ENCODE data around the gene RFTN2. TPM values are rescaled to one million over a fixed set of nuclear protein-coding genes. Genes with fewer than 3 reads are reported as not detected.

RFTN2 gene
- total RNA-seq, 2 donors from 2014 or later = 0.55 TPM

- 95 to 100% methylated on average over 3 to 5 of the region's 5 CpGs for WGBS, 2 experiments (ENCODE audit: insufficient coverage in 1 of 2, insufficient read length in 1 of 2)
- Histone ChIP-seq H3K36me3 (ENCODE audit: control insufficient read depth, insufficient read depth, low read length) (peaks cover 19% of the 10 kb centered on the region), H3K9me3 (ENCODE audit: control insufficient read depth, low read length) (no peaks in the 10 kb centered on the region), H3K27ac (ENCODE audit: low read depth, low read length) (no peak overlapping the region), H3K4me1 (ENCODE audit: control insufficient read depth, insufficient read depth, low read length) (no peaks in the 10 kb centered on the region), H3K4me3 (ENCODE audit: low read length) (no peak overlapping the region), H3K9ac (ENCODE audit: extremely low read depth, low read length, poor library complexity, severe bottlenecking) (no peak overlapping the region), H3K27me3 (ENCODE audit: control insufficient read depth, insufficient read depth, low read length, poor library complexity, severe bottlenecking) (no peaks in the 10 kb centered on the region)
- Mint-ChIP-seq H3K4me1 (no peaks in the 10 kb centered on the region), H3K27ac (no peak overlapping the region), H3K27me3 (ENCODE audit: insufficient read depth) (no peaks in the 10 kb centered on the region), H3K36me3 (ENCODE audit: low read depth) (peaks cover 49% of the 10 kb centered on the region), H3K4me3 (no peak overlapping the region), H3K9me3 (peaks cover 16% of the 10 kb centered on the region)
- no peak for TF ChIP-seq CTCF (conservative IDR thresholded peaks at IDR 0.05)
- DNase-seq = no peak
Measured at GRCh38 chr2:197559681-197560080, 115.7 kb downstream of the RFTN2 start.

- H3K27ac ChIP-seq (ENCODE audit: low read depth, low read length) = no peak overlapping the region
- H3K4me3 Mint-ChIP-seq = no peak overlapping the region
- H3K4me1 Mint-ChIP-seq = no peaks in the 10 kb centered on the region
- H3K9ac ChIP-seq (ENCODE audit: extremely low read depth, low read length, poor library complexity, severe bottlenecking) = no peak overlapping the region
- no peaks in the 10 kb centered on the region for H3K4me1 ChIP-seq (ENCODE audit: control insufficient read depth, insufficient read depth, low read length)
- H3K36me3 ChIP-seq (ENCODE audit: control insufficient read depth, insufficient read depth, low read length) = peaks cover 32% of the 10 kb centered on the region
- no peak overlapping the region for H3K27ac Mint-ChIP-seq
- peaks cover 51% of the 10 kb centered on the region for H3K36me3 Mint-ChIP-seq (ENCODE audit: low read depth)
- H3K9me3 Mint-ChIP-seq = peaks cover 10% of the 10 kb centered on the region
- no peaks in the 10 kb centered on the region for H3K9me3 ChIP-seq (ENCODE audit: control insufficient read depth, low read length)
- H3K27me3 Mint-ChIP-seq (ENCODE audit: insufficient read depth) = no peaks in the 10 kb centered on the region
- 98 to 100% methylated on average over 1 to 3 of the region's 3 CpGs for WGBS, 2 experiments (ENCODE audit: insufficient coverage in 1 of 2, insufficient read length in 1 of 2)
- no peaks in the 10 kb centered on the region for H3K27me3 ChIP-seq (ENCODE audit: control insufficient read depth, insufficient read depth, low read length, poor library complexity, severe bottlenecking)
- H3K4me3 ChIP-seq (ENCODE audit: low read length) = no peak overlapping the region
- no peak for TF ChIP-seq CTCF (conservative IDR thresholded peaks at IDR 0.05)
- no peak for DNase-seq
Measured at GRCh38 chr2:197558393-197558792, 117.0 kb downstream of the RFTN2 start.

GRCh38 chr2:197556456-197556855 is 118.9 kb downstream of the RFTN2 start:
- Histone ChIP-seq H3K27ac (ENCODE audit: low read depth, low read length) (no peak overlapping the region), H3K27me3 (ENCODE audit: control insufficient read depth, insufficient read depth, low read length, poor library complexity, severe bottlenecking) (no peaks in the 10 kb centered on the region), H3K4me3 (ENCODE audit: low read length) (no peak overlapping the region), H3K4me1 (ENCODE audit: control insufficient read depth, insufficient read depth, low read length) (no peaks in the 10 kb centered on the region), H3K9me3 (ENCODE audit: control insufficient read depth, low read length) (no peaks in the 10 kb centered on the region), H3K9ac (ENCODE audit: extremely low read depth, low read length, poor library complexity, severe bottlenecking) (no peak overlapping the region), H3K36me3 (ENCODE audit: control insufficient read depth, insufficient read depth, low read length) (peaks cover 42% of the 10 kb centered on the region)
- H3K27ac Mint-ChIP-seq = no peak overlapping the region
- no peak for TF ChIP-seq CTCF (conservative IDR thresholded peaks at IDR 0.05)
- DNase-seq = no peak
- H3K4me1 Mint-ChIP-seq = no peaks in the 10 kb centered on the region
- no peaks in the 10 kb centered on the region for H3K9me3 Mint-ChIP-seq
- H3K36me3 Mint-ChIP-seq (ENCODE audit: low read depth) = peaks cover 43% of the 10 kb centered on the region
- no peaks in the 10 kb centered on the region for H3K27me3 Mint-ChIP-seq (ENCODE audit: insufficient read depth)
- WGBS, 2 experiments (ENCODE audit: insufficient coverage in 1 of 2, insufficient read length in 1 of 2) = 92 to 97% methylated on average over 1 of the region's 1 CpG
- no peak overlapping the region for H3K4me3 Mint-ChIP-seq

All from endodermal cell (in vitro differentiated cells).